Ascending aorta (tissue), 2 donors: ENCODE results near the gene SORCS1. TPM values are rescaled to one million over a fixed set of nuclear protein-coding genes. Genes with fewer than 3 reads are reported as not detected.

Source experiments
- DNase-seq, 2 donors: peaks; one replicate each; pipeline ENCODE4 v3.0.0-alpha.2; 2019; ENCODE audit warnings: low spot score in 2 of 2
- H3K27ac ChIP-seq, 2 donors: fragments of 200-600 bp; sonication (generic); one replicate each; pipeline ENCODE4 v1.5.1; 2016 to 2017; ENCODE audit warnings: mild to moderate bottlenecking in 1 of 2
- H3K27me3 ChIP-seq: fragments of 200-600 bp; sonication (generic); one replicate; pipeline ENCODE4 v1.5.1; 2017
- H3K36me3 ChIP-seq, 2 donors: fragments of 200-600 bp; sonication (generic); one replicate each; pipeline ENCODE4 v1.5.1; 2016
- H3K4me1 ChIP-seq, 2 donors: fragments of 200-600 bp; sonication (generic); one replicate each; pipeline ENCODE4 v1.5.1; 2016 to 2017; ENCODE audit warnings: mild to moderate bottlenecking in 1 of 2
- H3K4me3 ChIP-seq, 2 donors: fragments of 200-600 bp; sonication (generic); one replicate each; pipeline ENCODE4 v1.5.1; 2016 to 2017; ENCODE audit warnings: mild to moderate bottlenecking in 1 of 2
- H3K9me3 ChIP-seq, 2 donors: fragments of 200-600 bp; sonication (generic); one replicate each; pipeline ENCODE4 v1.5.1; 2016
- intact Hi-C: fragments of 100-400 bp; cut with DNase I; formaldehyde crosslinking; loops from one replicate; pipeline ENCODE4 v1.15.1; 2023
- total RNA-seq: library from RNA; depleted of rRNA; stranded (reverse); fragments of >200 nt; gene quantifications from one replicate; pipeline ENCODE4 v1.1.0, GENCODE V29; 2016
- TF ChIP-seq, protein P1 (sequence below), 3 experiments: fragments of 200-600 bp in 2 of 3; fragments of 450-650 bp in 1 of 3; sonication (generic) in 2 of 3; IDR thresholded peaks; one replicate each; pipeline ENCODE4 v1.5.1; 2016 to 2019; ENCODE audit warnings: antibody characterized with exemption in 3 of 3, mild to moderate bottlenecking in 1 of 3, moderate library complexity in 1 of 3

The SORCS1 gene
- total RNA-seq, 1 donor from 2014 or later = not detected

DNA sequence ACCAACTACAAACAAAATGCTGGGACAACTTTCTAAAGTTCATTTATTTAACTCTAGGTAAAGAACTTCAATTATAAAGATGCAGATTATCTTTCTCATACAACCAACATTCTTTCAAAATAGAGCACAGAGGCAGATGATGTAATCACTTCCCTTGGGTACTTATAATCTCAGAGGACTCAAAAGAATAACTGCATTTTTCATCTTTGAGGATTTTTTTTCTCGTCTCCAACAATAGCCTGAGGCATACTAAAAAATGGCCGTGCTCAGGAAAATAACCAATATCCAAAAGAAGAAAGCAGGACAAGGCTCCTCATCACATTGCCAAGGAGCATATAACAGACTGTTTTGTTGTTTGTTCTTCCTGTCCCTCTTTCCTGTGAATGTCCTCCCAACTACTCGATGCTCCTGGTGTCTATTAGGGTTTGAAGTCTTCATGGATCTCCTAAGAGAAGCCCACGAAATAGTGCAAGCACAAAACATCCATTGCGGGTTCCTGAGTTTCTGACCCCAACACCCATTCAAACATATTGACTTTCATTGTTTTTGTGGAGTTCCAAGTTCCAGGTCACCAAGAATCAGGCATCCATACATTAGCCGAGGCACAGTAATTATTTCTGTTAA lies 182.9 kb downstream of the SORCS1 start:
- TF ChIP-seq, protein P1, sequence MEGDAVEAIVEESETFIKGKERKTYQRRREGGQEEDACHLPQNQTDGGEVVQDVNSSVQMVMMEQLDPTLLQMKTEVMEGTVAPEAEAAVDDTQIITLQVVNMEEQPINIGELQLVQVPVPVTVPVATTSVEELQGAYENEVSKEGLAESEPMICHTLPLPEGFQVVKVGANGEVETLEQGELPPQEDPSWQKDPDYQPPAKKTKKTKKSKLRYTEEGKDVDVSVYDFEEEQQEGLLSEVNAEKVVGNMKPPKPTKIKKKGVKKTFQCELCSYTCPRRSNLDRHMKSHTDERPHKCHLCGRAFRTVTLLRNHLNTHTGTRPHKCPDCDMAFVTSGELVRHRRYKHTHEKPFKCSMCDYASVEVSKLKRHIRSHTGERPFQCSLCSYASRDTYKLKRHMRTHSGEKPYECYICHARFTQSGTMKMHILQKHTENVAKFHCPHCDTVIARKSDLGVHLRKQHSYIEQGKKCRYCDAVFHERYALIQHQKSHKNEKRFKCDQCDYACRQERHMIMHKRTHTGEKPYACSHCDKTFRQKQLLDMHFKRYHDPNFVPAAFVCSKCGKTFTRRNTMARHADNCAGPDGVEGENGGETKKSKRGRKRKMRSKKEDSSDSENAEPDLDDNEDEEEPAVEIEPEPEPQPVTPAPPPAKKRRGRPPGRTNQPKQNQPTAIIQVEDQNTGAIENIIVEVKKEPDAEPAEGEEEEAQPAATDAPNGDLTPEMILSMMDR (IDR thresholded peaks at IDR 0.05) = no peak
- no peaks in the 10 kb centered on the region for H3K27me3 ChIP-seq
- no peak overlapping the region for H3K4me3 ChIP-seq
- H3K36me3 ChIP-seq = no peaks in the 10 kb centered on the region
- H3K9me3 ChIP-seq = no peaks in the 10 kb centered on the region
- DNase-seq = no peak
- intact Hi-C loops = no loop called here
- H3K27ac ChIP-seq = no peak overlapping the region
- no peaks in the 10 kb centered on the region for H3K4me1 ChIP-seq

DNA sequence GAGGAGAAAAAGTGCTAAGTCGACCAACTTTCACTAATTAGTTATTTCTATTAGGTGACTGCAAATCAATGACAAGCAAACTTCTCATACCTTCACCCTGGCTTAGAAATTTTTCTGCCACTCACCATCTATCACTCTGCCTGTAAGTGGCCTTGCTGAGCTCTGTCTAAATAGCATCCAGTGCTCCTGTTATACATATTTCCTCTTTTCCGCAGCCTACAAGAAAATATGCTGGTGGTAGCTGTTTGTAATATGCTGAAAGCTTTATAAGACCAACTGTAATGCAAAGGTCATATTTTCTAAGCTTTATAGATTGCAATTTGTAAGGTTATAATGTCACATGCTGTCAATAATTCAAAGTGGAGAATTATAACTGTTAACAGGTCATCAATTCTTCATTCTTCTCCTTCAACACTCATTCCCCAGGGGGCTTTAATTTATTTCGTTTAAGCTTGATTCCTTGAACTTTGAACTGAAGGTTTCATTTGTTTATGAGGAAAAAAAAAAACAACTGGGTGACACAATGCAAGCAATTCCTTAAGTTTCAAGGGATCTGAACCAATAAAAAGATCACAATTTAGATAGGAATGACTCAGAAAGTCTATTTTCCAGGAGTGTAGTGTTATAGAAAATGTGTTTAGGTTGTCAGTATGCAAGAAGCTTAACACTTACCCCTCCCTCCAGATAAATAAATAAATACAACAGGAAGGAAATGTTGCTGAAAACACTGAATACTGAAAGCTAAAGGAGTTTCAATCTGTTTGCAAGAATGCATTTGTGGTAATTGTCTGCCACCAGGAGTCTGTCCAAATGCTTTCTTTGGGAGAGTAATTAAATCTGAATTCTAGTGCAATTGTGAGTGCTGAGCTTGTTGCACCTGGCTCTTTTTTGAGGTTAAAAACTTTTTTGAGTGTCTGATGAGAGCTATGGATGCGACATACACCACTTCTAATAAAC lies 183.7 kb downstream of the SORCS1 start:
- Histone ChIP-seq H3K27me3 (no peaks in the 10 kb centered on the region), H3K4me3 (no peak overlapping the region), H3K9me3 (no peaks in the 10 kb centered on the region), H3K27ac (no peak overlapping the region), H3K36me3 (no peaks in the 10 kb centered on the region), H3K4me1 (no peaks in the 10 kb centered on the region)
- DNase-seq = no peak
- TF ChIP-seq, protein P1 (IDR thresholded peaks at IDR 0.05) = no peak
- intact Hi-C loops = no loop called here

DNA sequence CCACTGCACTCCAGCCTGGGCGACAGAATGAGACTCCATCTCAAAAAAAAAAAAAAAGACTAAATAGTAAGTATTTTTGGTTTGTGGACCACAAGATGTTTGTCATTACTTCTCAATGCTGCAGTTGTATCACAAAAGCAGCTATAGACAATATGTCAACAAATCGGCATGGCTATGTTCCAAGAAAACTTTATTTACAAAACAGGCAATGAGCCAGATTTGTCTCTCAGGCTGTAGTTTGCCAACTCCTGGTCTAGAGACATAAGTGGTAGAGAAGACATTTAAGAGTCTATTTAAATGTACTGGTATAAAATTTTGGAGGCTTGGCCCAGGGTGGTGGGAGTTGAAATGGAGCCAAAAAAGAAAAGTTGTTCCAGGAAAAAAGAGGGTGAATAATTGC lies 185.8 kb downstream of the SORCS1 start:
- H3K9me3 ChIP-seq = no peaks in the 10 kb centered on the region
- H3K4me1 ChIP-seq = no peaks in the 10 kb centered on the region
- TF ChIP-seq, protein P1 (IDR thresholded peaks at IDR 0.05) = no peak
- H3K27ac ChIP-seq = no peak overlapping the region
- H3K36me3 ChIP-seq = no peaks in the 10 kb centered on the region
- no peak for DNase-seq
- H3K4me3 ChIP-seq = no peak overlapping the region
- intact Hi-C loops = no loop called here
- no peaks in the 10 kb centered on the region for H3K27me3 ChIP-seq

DNA sequence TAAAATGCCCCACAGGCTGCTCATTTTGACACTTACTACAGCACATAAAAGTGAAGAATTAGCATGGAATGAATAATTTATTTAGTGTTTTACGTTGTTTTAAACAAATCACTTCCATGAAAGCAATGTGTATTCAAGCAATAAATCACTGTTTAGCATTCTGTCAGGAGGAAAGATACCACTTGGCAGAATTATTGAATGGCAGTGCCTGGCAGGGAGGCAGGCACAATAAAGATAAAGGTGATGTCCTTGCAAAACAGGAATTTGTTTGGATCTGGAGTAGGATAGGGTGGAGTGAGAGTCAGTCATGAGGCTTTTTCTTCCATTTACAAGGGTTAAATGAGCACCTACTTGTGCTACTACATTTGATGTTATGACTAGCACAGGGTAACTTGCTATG lies 190.8 kb downstream of the SORCS1 start:
- Histone ChIP-seq H3K4me3 (no peak overlapping the region), H3K4me1 (no peaks in the 10 kb centered on the region), H3K9me3 (no peaks in the 10 kb centered on the region), H3K36me3 (no peaks in the 10 kb centered on the region), H3K27ac (no peak overlapping the region), H3K27me3 (no peaks in the 10 kb centered on the region)
- intact Hi-C loops = no loop called here
- DNase-seq = no peak
- TF ChIP-seq, protein P1 (IDR thresholded peaks at IDR 0.05) = no peak

DNA sequence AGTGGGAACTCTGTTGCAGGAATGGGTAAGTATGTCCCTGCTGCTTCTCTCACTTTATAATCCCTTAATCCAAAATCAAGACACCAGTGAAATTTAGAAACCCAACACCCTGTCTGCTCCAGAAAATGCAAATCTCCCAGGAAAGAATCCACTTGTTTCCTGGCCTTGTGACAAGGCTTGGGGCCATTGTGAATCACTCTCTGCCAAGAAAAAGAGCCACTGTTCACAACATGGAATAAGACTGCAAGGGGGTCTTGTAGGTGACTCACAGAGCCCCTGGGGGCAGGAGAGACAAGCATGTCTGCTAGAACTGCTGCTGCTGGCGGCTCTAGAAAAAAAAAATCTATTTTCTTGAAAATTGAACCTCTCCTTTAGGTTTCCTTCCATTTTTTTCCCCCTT lies 191.2 kb downstream of the SORCS1 start:
- TF ChIP-seq, protein P1 (IDR thresholded peaks at IDR 0.05) = no peak
- H3K36me3 ChIP-seq = no peaks in the 10 kb centered on the region
- no peak for DNase-seq
- no peak overlapping the region for H3K4me3 ChIP-seq
- no peak overlapping the region for H3K27ac ChIP-seq
- intact Hi-C loops = no loop called here
- H3K9me3 ChIP-seq = no peaks in the 10 kb centered on the region
- no peaks in the 10 kb centered on the region for H3K4me1 ChIP-seq
- no peaks in the 10 kb centered on the region for H3K27me3 ChIP-seq
